Endothelial cell of umbilical vein (primary cell): ENCODE data around the gene VEGFA. TPM values are rescaled to one million over a fixed set of nuclear protein-coding genes. Genes with fewer than 3 reads are reported as not detected.

Experiments used
- BruUV-seq: library from RNA; stranded (reverse); fragments of 400-500 nt; replicated peaks from 2 replicates; lab custom pipeline; 2021; lab: Mats Ljungman, UMichigan
- CTCF ChIA-PET: fragments of 300-600, 350-600 bp; sonication (Branson Sonifier 250); formaldehyde crosslinking; loops from one replicate; lab custom pipeline; 2021; ENCODE audit warnings: antibody characterized with exemption, inconsistent platforms; lab: Charles Lee
- POLR2A ChIA-PET: fragments of 300-600, 350-600 bp; sonication (Branson Sonifier 250); formaldehyde crosslinking; loops from one replicate; lab custom pipeline; 2021; ENCODE audit warnings: antibody characterized with exemption, inconsistent platforms; lab: Charles Lee
- DNase-seq: peaks from one replicate; pipeline ENCODE4 v3.0.0-alpha.2; 2011; ENCODE audit warnings: low read depth, low spot score
- FAIRE-seq: peaks from 2 replicates; lab custom pipeline; 2011; peaks lifted over from hg19 to GRCh38; lab: Jason Lieb, UNC
- H2AFZ ChIP-seq: 2 replicates; pipeline ENCODE4 v1.6.0; 2012; ENCODE audit warnings: low read depth, low read length, control low read depth, inconsistent platforms
- H3K27ac ChIP-seq: 2 replicates; pipeline ENCODE4 v1.5.1; 2011; ENCODE audit warnings: low read depth, mild to moderate bottlenecking, control low read depth, low read length, moderate library complexity; ENCODE audit not compliant: insufficient read depth
- H3K27me3 ChIP-seq, 2 experiments: 2 replicates each; pipeline versions ENCODE4 v1.6.0 to v1.6.1; 2011; ENCODE audit warnings: low read length in 2 of 2, mixed read lengths in 1 of 2; ENCODE audit not compliant: control insufficient read depth in 2 of 2, insufficient read depth in 2 of 2
- H3K36me3 ChIP-seq, 2 experiments: 2 replicates in 1 of 2; 3 replicates in 1 of 2; pipeline ENCODE4 v1.5.1; 2011; ENCODE audit warnings: low read length in 2 of 2, mild to moderate bottlenecking in 1 of 2, moderate library complexity in 1 of 2; ENCODE audit not compliant: control insufficient read depth in 2 of 2, insufficient read depth in 2 of 2; ENCODE audit errors: extremely low read depth in 1 of 2
- H3K4me1 ChIP-seq: 3 replicates; pipeline ENCODE4 v1.5.1; 2011; ENCODE audit warnings: mild to moderate bottlenecking, low read length; ENCODE audit not compliant: control insufficient read depth, insufficient read depth; ENCODE audit errors: extremely low read depth
- H3K4me2 ChIP-seq: 2 replicates; pipeline ENCODE4 v1.6.1; 2011; ENCODE audit warnings: low read length, control low read depth, mixed read lengths; ENCODE audit not compliant: insufficient read depth
- H3K4me3 ChIP-seq, 3 experiments: fragments of 200-600 bp in 1 of 3; sonication (generic), shearing (Covaris generic) in 1 of 3; replicated peaks in 1 of 3; 2 replicates each; pipeline ENCODE4 v1.5.1; 2011 to 2016; ENCODE audit warnings: control low read depth in 3 of 3, low read length in 3 of 3, mild to moderate bottlenecking in 2 of 3, inconsistent platforms in 1 of 3, low read depth in 1 of 3, moderate library complexity in 1 of 3; ENCODE audit not compliant: insufficient read depth in 1 of 3
- H3K79me2 ChIP-seq: 2 replicates; pipeline ENCODE4 v1.6.0; 2012; ENCODE audit warnings: low read length, inconsistent platforms; ENCODE audit not compliant: control insufficient read depth, insufficient read depth
- H3K9ac ChIP-seq: replicated peaks from 2 replicates; pipeline ENCODE3; 2011; ENCODE audit warnings: low read length, control low read depth; ENCODE audit not compliant: insufficient read depth; ENCODE audit errors: extremely low read depth
- H3K9me1 ChIP-seq: replicated peaks from 3 replicates; pipeline ENCODE4 v1.6.0; 2011; ENCODE audit warnings: mild to moderate bottlenecking, low read length; ENCODE audit not compliant: control insufficient read depth, insufficient read depth; ENCODE audit errors: extremely low read depth
- H3K9me3 ChIP-seq: replicated peaks from 2 replicates; pipeline ENCODE4 v1.5.1; 2012; ENCODE audit warnings: low read length, inconsistent platforms; ENCODE audit not compliant: control insufficient read depth, insufficient read depth
- H4K20me1 ChIP-seq: replicated peaks from 2 replicates; pipeline ENCODE3; 2011; ENCODE audit warnings: mild to moderate bottlenecking, low read length; ENCODE audit not compliant: control insufficient read depth, insufficient read depth; ENCODE audit errors: extremely low read depth
- CTCF ChIP-seq, 2 donors: IDR thresholded peaks; 1 replicate in 1 of 2; 2 replicates in 1 of 2; pipeline ENCODE4 v1.5.1; 2011; ENCODE audit warnings: low read length in 2 of 2, mild to moderate bottlenecking in 2 of 2, moderate library complexity in 2 of 2, control low read depth in 1 of 2, inconsistent platforms in 1 of 2, low read depth in 1 of 2; ENCODE audit not compliant: insufficient read depth in 1 of 2; ENCODE audit errors: extremely low read depth in 1 of 2
- EZH2 ChIP-seq: IDR thresholded peaks from 2 replicates; pipeline ENCODE4 v1.6.1; 2012; ENCODE audit warnings: borderline replicate concordance, low read depth, mild to moderate bottlenecking, moderate library complexity, low read length, inconsistent platforms; ENCODE audit not compliant: severe bottlenecking
- FOS ChIP-seq: IDR thresholded peaks from 2 replicates; pipeline ENCODE4 v1.6.1; 2011; ENCODE audit warnings: mild to moderate bottlenecking, low read length, moderate library complexity, borderline replicate concordance; ENCODE audit not compliant: insufficient read depth
- GATA2 ChIP-seq: IDR thresholded peaks from 2 replicates; pipeline ENCODE4 v1.7.0; 2011; ENCODE audit warnings: low read depth, mild to moderate bottlenecking, moderate library complexity, mixed read lengths, low read length; ENCODE audit not compliant: insufficient read length, insufficient read depth
- JUN ChIP-seq: IDR thresholded peaks from 2 replicates; pipeline ENCODE4 v1.6.1; 2011; ENCODE audit warnings: borderline replicate concordance, low read depth; ENCODE audit not compliant: insufficient read length, insufficient read depth
- MYC ChIP-seq: IDR thresholded peaks from one replicate; pipeline ENCODE4 v1.6.1; 2011; ENCODE audit warnings: mild to moderate bottlenecking, low read depth, low read length
- POLR2A ChIP-seq: IDR thresholded peaks from 2 replicates; pipeline ENCODE4 v1.6.1; 2012; ENCODE audit warnings: low read depth, mild to moderate bottlenecking, control low read depth, low read length
- POLR2AphosphoS5 ChIP-seq: IDR thresholded peaks from 2 replicates; pipeline ENCODE4 v1.6.1; 2012; ENCODE audit warnings: low read depth, mild to moderate bottlenecking, control low read depth, low read length, moderate library complexity; ENCODE audit not compliant: insufficient read depth
- dilution Hi-C: fragments of 300-500 bp; cut with MboI; formaldehyde crosslinking; loops from one replicate; pipeline ENCODE4 v1.15.0; 2019; ENCODE audit warnings: low sequenced_read_pairs; ENCODE audit not compliant: extremely low pct_ligation_motif_present
- intact Hi-C: fragments of 100-400 bp; cut with micrococcal nuclease; formaldehyde crosslinking; loops from one replicate; pipeline ENCODE4 v1.10.0; 2022
- polyA plus RNA-seq, 4 experiments: library from polyadenylated mRNA; depleted of rRNA in 3 of 4; stranded (reverse) in 3 of 4; unstranded in 1 of 4; fragments of >200 nt; gene quantifications; 2 replicates each; pipeline versions ENCODE4 v1.2.1 to v1.2.3, GENCODE V29; 2011 to 2012; ENCODE audit warnings: missing spikeins in 1 of 4
- total RNA-seq: library from RNA; stranded (reverse); gene quantifications from 2 replicates; pipeline ENCODE4 v1.2.3, GENCODE V29; 2021
- TF ChIP-seq, protein P1 (sequence below): IDR thresholded peaks from 2 replicates; pipeline ENCODE4 v1.6.1; 2011; ENCODE audit not compliant: insufficient read depth, insufficient read length

The VEGFA gene
- total and polyA plus RNA-seq, 2 donors (not counting 3 experiments of a cell fraction or from before 2014, with no cell fraction given): 18.1 to 19.9 TPM

DNA sequence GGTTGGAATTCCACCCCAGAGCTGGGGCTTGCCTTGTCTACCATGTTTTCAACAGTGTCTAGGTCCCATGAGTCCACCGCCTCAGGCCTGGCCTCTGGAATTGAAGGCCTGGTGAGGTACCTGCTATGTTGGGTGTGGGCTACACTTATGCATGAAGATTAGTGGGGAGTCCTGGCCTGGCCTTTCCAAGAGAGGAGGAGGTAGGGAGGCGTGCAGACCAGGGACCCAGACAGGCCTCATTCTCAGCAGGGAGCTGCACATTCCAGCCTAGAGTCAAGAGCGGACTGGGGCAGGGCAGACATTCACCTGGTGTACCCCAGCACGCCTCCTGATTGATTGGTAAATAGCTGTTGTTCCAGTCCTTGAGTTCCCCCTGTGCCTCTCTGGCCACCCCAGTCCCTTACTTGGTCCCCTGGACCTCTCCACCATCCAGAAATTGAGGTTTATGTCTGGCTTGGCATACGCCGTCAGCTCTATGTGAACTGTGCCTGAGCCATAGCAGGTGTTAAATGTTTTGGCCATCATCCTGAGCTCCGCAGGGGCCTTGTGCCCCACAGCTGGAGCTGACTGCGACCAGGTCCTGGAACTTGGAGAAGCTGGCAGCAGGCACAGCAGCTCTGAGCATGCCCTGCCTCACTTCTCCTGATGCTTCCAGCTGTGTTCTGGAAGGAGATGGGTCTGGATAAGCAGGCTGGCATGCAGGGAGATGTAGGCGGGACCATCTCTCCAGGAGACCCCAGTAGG lies 8.2 kb upstream of the VEGFA start:
- POLR2A ChIA-PET: no interaction called here

More for the DNA sequence above, 8.2 kb upstream of the VEGFA start:
- no TSS peak for BruUV-seq
- Histone ChIP-seq H3K4me2 (no peak overlapping the region), H3K79me2 (no peaks in the 10 kb centered on the region), H3K9me1 (no peaks in the 10 kb centered on the region), H3K4me1 (no peaks in the 10 kb centered on the region), H3K36me3 (no peaks in the 10 kb centered on the region), H3K4me3 (no peak overlapping the region), H3K9ac (no peak overlapping the region), H2AFZ (no peak overlapping the region), H3K27me3 (peaks cover 8 to 16% of the 10 kb centered on the region in 2 experiments), H3K27ac (no peak overlapping the region), H3K9me3 (no peaks in the 10 kb centered on the region), H4K20me1 (no peaks in the 10 kb centered on the region)
- dilution Hi-C loops (no loop called here), intact Hi-C loops (no loop called here)
- CTCF ChIA-PET: interaction anchor here (0.6 to 8.2 kb wide), 11 partner anchors 8 to 317 kb away, joined by 3 to 71 read pairs (median 4); partner anchors contain the start of gene VEGFA
- TF ChIP-seq, protein P1, sequence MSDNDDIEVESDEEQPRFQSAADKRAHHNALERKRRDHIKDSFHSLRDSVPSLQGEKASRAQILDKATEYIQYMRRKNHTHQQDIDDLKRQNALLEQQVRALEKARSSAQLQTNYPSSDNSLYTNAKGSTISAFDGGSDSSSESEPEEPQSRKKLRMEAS: no peak
- TF ChIP-seq CTCF (IDR thresholded peaks at IDR 0.05; ENCODE audit: extremely low read depth in 1 of 2, insufficient read depth in 1 of 2, low read depth in 1 of 2, low read length in 2 of 2) (no peak), GATA2 (no peak), FOS (no peak), POLR2AphosphoS5 (no peak), EZH2 (no peak), POLR2A (no peak), JUN (no peak), MYC (no peak)
- FAIRE-seq (no peak), DNase-seq (no peak)
